ENCODE data around the gene CFAP206.

The CFAP206 gene

GRCh38 chr6:87444362-87444761, 36.6 kb downstream of the CFAP206 start:
- FAIRE-seq (no peak), DNase-seq (ENCODE audit: insufficient read length, low spot score) (no peak)
- TF ChIP-seq CTCF (IDR thresholded peaks at IDR 0.05; ENCODE audit: insufficient read depth, missing control alignments) = no peak

GRCh38 chr6:87465051-87465450, 57.3 kb downstream of the CFAP206 start:
- no peak for TF ChIP-seq CTCF (IDR thresholded peaks at IDR 0.05; ENCODE audit: insufficient read depth, missing control alignments)
- DNase-seq (ENCODE audit: insufficient read length, low spot score) (no peak), FAIRE-seq (no peak)

- peak; percentile 83 for DNase-seq (ENCODE audit: insufficient read length, low spot score)
- no peak for FAIRE-seq
- no peak for TF ChIP-seq CTCF (IDR thresholded peaks at IDR 0.05; ENCODE audit: insufficient read depth, missing control alignments)
Measured at GRCh38 chr6:87472525-87473418, 65.0 kb downstream of the CFAP206 start, which contains the start of gene SLC35A1. TSS of gene SLC35A1 (plus strand) at chr6:87472974. CDS start at chr6:87473004, 30 bp downstream.

GRCh38 chr6:87473419-87473903, 65.7 kb downstream of the CFAP206 start:
- DNase-seq (ENCODE audit: insufficient read length, low spot score) = no peak
- no peak for FAIRE-seq
- TF ChIP-seq CTCF (IDR thresholded peaks at IDR 0.05; ENCODE audit: insufficient read depth, missing control alignments) = no peak

GRCh38 chr6:87481931-87482330, 74.2 kb downstream of the CFAP206 start:
- DNase-seq (ENCODE audit: insufficient read length, low spot score) = no peak
- no peak for FAIRE-seq
- TF ChIP-seq CTCF (IDR thresholded peaks at IDR 0.05; ENCODE audit: insufficient read depth, missing control alignments) = no peak

- no peak for FAIRE-seq
- no peak for DNase-seq (ENCODE audit: insufficient read length, low spot score)
- no peak for TF ChIP-seq CTCF (IDR thresholded peaks at IDR 0.05; ENCODE audit: insufficient read depth, missing control alignments)
Measured at GRCh38 chr6:87482366-87482765, 74.6 kb downstream of the CFAP206 start.

GRCh38 chr6:87483929-87484328, 76.2 kb downstream of the CFAP206 start:
- TF ChIP-seq CTCF (IDR thresholded peaks at IDR 0.05; ENCODE audit: insufficient read depth, missing control alignments) = peak; percentile 29
- DNase-seq (ENCODE audit: insufficient read length, low spot score) (no peak), FAIRE-seq (no peak)

Data from D721Med (cell line).